DOHH2 (cell line): ENCODE data around the gene PRRG3.

Experiments
- H3F3A ChIP-seq: fragments of 200-600 bp; sonication (generic), shearing (Covaris generic); 2 replicates; pipeline ENCODE4 v1.6.0; 2016; ENCODE audit warnings: antibody characterized with exemption, mild to moderate bottlenecking; ENCODE audit not compliant: control insufficient read depth, insufficient read depth
- H3K27ac ChIP-seq: fragments of 200-600 bp; sonication (generic); 2 replicates; pipeline ENCODE4 v1.5.1; 2014; ENCODE audit warnings: low read depth, mild to moderate bottlenecking, low read length, moderate library complexity
- H3K27me3 ChIP-seq: fragments of 200-600 bp; sonication (generic); 2 replicates; pipeline ENCODE4 v1.6.1; 2014; ENCODE audit warnings: mild to moderate bottlenecking, low read length, mixed read lengths; ENCODE audit not compliant: control insufficient read depth
- H3K36me3 ChIP-seq: fragments of 200-600 bp; sonication (generic); 2 replicates; pipeline ENCODE4 v1.6.1; 2014; ENCODE audit warnings: mild to moderate bottlenecking, low read length, moderate library complexity, mixed read lengths; ENCODE audit not compliant: control insufficient read depth
- H3K4me1 ChIP-seq: fragments of 200-600 bp; sonication (generic); 2 replicates; pipeline ENCODE4 v1.6.1; 2014; ENCODE audit warnings: mild to moderate bottlenecking, low read length, mixed read lengths; ENCODE audit not compliant: control insufficient read depth
- H3K4me2 ChIP-seq: fragments of 200-600 bp; sonication (generic); 2 replicates; pipeline ENCODE4 v1.6.0; 2014; ENCODE audit warnings: mild to moderate bottlenecking, low read length, moderate library complexity
- H3K4me3 ChIP-seq: fragments of 200-600 bp; sonication (generic); 2 replicates; pipeline ENCODE4 v1.5.1; 2014; ENCODE audit warnings: mild to moderate bottlenecking, low read length, mixed read lengths
- H3K79me2 ChIP-seq: fragments of 200-600 bp; sonication (generic); 2 replicates; pipeline ENCODE4 v1.6.1; 2014; ENCODE audit warnings: mild to moderate bottlenecking, low read length, mixed read lengths; ENCODE audit not compliant: control insufficient read depth
- H3K9me2 ChIP-seq: fragments of 200-600 bp; sonication (generic); replicated peaks from 2 replicates; pipeline ENCODE4 v1.6.1; 2014; ENCODE audit warnings: mild to moderate bottlenecking, low read length, mixed read lengths; ENCODE audit not compliant: control insufficient read depth
- H3K9me3 ChIP-seq: fragments of 200-600 bp; sonication (generic); 2 replicates; pipeline ENCODE4 v1.6.1; 2014; ENCODE audit warnings: antibody characterized with exemption, low read length, mixed read lengths; ENCODE audit not compliant: control insufficient read depth, insufficient read depth
- H4K20me1 ChIP-seq: fragments of 200-600 bp; sonication (generic); 2 replicates; pipeline ENCODE4 v1.6.0; 2014; ENCODE audit warnings: low read depth, mild to moderate bottlenecking, antibody characterized with exemption, low read length, moderate library complexity; ENCODE audit not compliant: control insufficient read depth, insufficient read depth
- EZH2phosphoT487 ChIP-seq: fragments of 200-600 bp; sonication (generic); IDR thresholded peaks from 2 replicates; pipeline ENCODE4 v1.6.1; 2017; ENCODE audit warnings: borderline replicate concordance, mild to moderate bottlenecking, antibody characterized with exemption, low read length, moderate library complexity, mixed read lengths
- TF ChIP-seq, protein P1 (sequence below): fragments of 200-600 bp; sonication (generic); IDR thresholded peaks from one replicate; pipeline ENCODE4 v1.5.1; 2014; ENCODE audit warnings: antibody characterized with exemption, mild to moderate bottlenecking, low read depth, low read length; ENCODE audit not compliant: poor library complexity, severe bottlenecking

Gene PRRG3

DNA sequence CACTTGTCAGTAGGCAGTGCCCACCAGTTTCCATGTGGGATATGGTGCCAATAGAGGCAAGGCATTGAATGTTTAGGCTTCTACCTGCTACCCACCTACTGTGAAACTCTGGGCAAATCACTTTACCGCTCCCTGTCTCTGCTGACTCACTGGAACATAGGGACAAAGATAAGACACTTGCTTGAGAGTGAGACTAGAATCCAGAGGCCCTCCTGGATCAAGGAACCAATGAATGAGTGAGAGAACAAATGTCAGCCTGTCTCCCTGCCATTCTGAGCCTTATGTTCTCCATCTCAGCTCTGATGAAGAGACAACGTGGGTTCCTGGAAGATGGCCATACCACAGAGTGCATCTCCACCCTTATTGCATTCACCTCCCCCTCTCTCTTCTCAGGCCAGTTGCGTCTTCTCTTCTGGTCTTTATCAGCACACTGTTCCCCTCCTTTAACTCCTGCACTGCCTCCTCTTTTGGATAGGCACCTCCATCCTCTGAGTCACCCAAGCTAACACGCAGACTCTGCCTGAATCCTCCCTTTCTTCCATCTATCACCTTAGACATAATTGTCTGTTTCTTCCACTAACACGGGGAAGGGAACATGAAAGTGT, 15.4 kb upstream of the PRRG3 start:
- Histone ChIP-seq H3K27ac (no peak overlapping the region), H3K4me3 (no peak overlapping the region), H4K20me1 (no peaks in the 10 kb centered on the region), H3K9me2 (no peaks in the 10 kb centered on the region), H3K36me3 (no peaks in the 10 kb centered on the region), H3K79me2 (no peaks in the 10 kb centered on the region), H3K9me3 (no peaks in the 10 kb centered on the region), H3K27me3 (no peaks in the 10 kb centered on the region), H3K4me2 (no peak overlapping the region), H3F3A (no peaks in the 10 kb centered on the region), H3K4me1 (no peaks in the 10 kb centered on the region)
- TF ChIP-seq, protein P1, sequence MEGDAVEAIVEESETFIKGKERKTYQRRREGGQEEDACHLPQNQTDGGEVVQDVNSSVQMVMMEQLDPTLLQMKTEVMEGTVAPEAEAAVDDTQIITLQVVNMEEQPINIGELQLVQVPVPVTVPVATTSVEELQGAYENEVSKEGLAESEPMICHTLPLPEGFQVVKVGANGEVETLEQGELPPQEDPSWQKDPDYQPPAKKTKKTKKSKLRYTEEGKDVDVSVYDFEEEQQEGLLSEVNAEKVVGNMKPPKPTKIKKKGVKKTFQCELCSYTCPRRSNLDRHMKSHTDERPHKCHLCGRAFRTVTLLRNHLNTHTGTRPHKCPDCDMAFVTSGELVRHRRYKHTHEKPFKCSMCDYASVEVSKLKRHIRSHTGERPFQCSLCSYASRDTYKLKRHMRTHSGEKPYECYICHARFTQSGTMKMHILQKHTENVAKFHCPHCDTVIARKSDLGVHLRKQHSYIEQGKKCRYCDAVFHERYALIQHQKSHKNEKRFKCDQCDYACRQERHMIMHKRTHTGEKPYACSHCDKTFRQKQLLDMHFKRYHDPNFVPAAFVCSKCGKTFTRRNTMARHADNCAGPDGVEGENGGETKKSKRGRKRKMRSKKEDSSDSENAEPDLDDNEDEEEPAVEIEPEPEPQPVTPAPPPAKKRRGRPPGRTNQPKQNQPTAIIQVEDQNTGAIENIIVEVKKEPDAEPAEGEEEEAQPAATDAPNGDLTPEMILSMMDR = no peak
- no peak for TF ChIP-seq EZH2phosphoT487

DNA sequence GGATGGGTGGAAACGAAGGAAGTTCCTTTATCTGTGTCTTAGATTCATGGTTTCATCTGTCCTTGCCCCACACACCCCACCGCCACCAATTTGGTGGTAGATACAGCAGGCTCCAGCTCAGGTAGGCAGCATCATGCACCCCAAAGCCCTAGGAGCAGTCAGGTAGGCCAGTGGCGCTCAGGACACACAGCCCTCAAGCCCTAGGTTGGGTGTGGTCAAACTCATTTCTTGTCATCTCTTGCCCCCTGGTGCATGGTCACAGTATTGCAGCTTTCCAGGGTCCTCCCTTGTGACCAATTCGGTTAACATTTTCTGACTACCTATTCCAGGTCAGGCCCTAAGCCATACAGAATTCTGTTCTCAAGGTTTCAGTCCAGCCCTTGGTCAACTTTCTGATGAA, 14.5 kb upstream of the PRRG3 start:
- Histone ChIP-seq H3F3A (no peaks in the 10 kb centered on the region), H3K79me2 (no peaks in the 10 kb centered on the region), H3K9me2 (no peaks in the 10 kb centered on the region), H3K9me3 (no peaks in the 10 kb centered on the region), H3K36me3 (no peaks in the 10 kb centered on the region), H3K4me1 (no peaks in the 10 kb centered on the region), H3K27me3 (no peaks in the 10 kb centered on the region), H3K27ac (no peak overlapping the region), H3K4me2 (no peak overlapping the region), H3K4me3 (no peak overlapping the region), H4K20me1 (no peaks in the 10 kb centered on the region)
- no peak for TF ChIP-seq EZH2phosphoT487
- TF ChIP-seq, protein P1 = peak; percentile 55

DNA sequence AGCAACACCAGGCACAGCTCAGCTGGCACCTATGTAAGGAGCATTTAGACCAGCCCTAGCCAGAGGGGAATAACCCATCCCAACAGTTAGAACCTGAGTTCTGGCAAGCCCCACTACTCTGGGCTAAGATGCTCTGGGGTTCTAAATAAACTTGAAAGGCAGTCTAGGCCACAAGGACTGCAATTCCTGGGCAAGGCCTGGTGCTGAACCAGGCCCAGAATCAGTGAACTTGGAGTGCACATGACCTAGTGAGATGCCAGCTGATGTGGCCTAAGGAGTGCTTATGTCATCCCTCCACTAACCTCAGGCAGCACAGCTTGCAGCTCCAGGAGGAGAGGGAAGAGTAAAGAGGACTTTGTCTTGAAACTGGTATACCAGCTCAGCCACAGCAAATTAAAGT, 7.6 kb upstream of the PRRG3 start:
- Histone ChIP-seq H3K4me3 (no peak overlapping the region), H3K4me2 (no peak overlapping the region), H3K79me2 (no peaks in the 10 kb centered on the region), H3K4me1 (no peaks in the 10 kb centered on the region), H4K20me1 (no peaks in the 10 kb centered on the region), H3K36me3 (no peaks in the 10 kb centered on the region), H3K9me3 (no peaks in the 10 kb centered on the region), H3K9me2 (no peaks in the 10 kb centered on the region), H3K27ac (no peak overlapping the region), H3F3A (no peaks in the 10 kb centered on the region), H3K27me3 (no peaks in the 10 kb centered on the region)
- TF ChIP-seq, protein P1 = no peak
- no peak for TF ChIP-seq EZH2phosphoT487
